Panc1 (cell line): Measurements from ENCODE around the gene CD48.

Experiments used
- CTCF ChIP-seq: fragments of 450-650 bp; IDR thresholded peaks from 2 replicates; pipeline ENCODE4 v1.5.1; 2017; ENCODE audit warnings: mild to moderate bottlenecking
- POLR2AphosphoS5 ChIP-seq: IDR thresholded peaks from 2 replicates; pipeline ENCODE4 v1.6.1; 2012; ENCODE audit warnings: mild to moderate bottlenecking, low read depth, low read length, moderate library complexity
- REST ChIP-seq, 2 experiments: IDR thresholded peaks; 2 replicates each; pipeline ENCODE4 v1.6.1; 2011 to 2012; ENCODE audit warnings: low read depth in 2 of 2, control low read depth in 1 of 2, low read length in 1 of 2, mild to moderate bottlenecking in 1 of 2, moderate library complexity in 1 of 2; ENCODE audit not compliant: insufficient read depth in 1 of 2
- SIN3A ChIP-seq: IDR thresholded peaks from 2 replicates; pipeline ENCODE4 v1.6.1; 2012; ENCODE audit warnings: low read depth, mild to moderate bottlenecking, low read length, moderate library complexity, borderline replicate concordance; ENCODE audit not compliant: insufficient read depth
- TCF7L2 ChIP-seq: IDR thresholded peaks from 2 replicates; pipeline ENCODE4 v1.6.1; 2011; ENCODE audit warnings: mild to moderate bottlenecking, low read depth, low read length, inconsistent platforms

- TF ChIP-seq CTCF (no peak), SIN3A (no peak), POLR2AphosphoS5 (no peak), REST (IDR thresholded peaks at IDR 0.05; ENCODE audit: insufficient read depth in 1 of 2, low read depth in 2 of 2, low read length in 1 of 2) (no peak), TCF7L2 (no peak)
Measured at GRCh38 chr1:160679893-160680292, 31.7 kb downstream of the CD48 start.
